PFSK-1 (cell line): Measurements from ENCODE around the gene LENEP.

ENCODE experiments used
- FOXP2 ChIP-seq: optimal IDR thresholded peaks from 2 replicates; pipeline ENCODE3; 2011; ENCODE audit warnings: borderline replicate concordance, control low read depth, inconsistent platforms; ENCODE audit not compliant: insufficient read depth; ENCODE audit errors: extremely low read length, extremely low read depth
- POLR2AphosphoS5 ChIP-seq: IDR thresholded peaks from 2 replicates; pipeline ENCODE4 v1.6.1; 2012; ENCODE audit warnings: low read depth, mild to moderate bottlenecking, control low read depth, low read length, moderate library complexity
- REST ChIP-seq, 2 experiments: IDR thresholded peaks; 2 replicates each; pipeline versions ENCODE4 v1.6.1 to v1.8.0; 2011 to 2012; ENCODE audit warnings: low read depth in 2 of 2, low read length in 2 of 2, control low read depth in 1 of 2, inconsistent platforms in 1 of 2, mild to moderate bottlenecking in 1 of 2, moderate library complexity in 1 of 2; ENCODE audit not compliant: insufficient read depth in 1 of 2
- SIN3A ChIP-seq: IDR thresholded peaks from 2 replicates; pipeline ENCODE4 v1.6.1; 2012; ENCODE audit warnings: mild to moderate bottlenecking, low read length, moderate library complexity, borderline replicate concordance; ENCODE audit not compliant: insufficient read depth
- TAF1 ChIP-seq: IDR thresholded peaks from 2 replicates; pipeline ENCODE4 v1.6.1; 2012; ENCODE audit warnings: low read length, control low read depth, borderline replicate concordance; ENCODE audit not compliant: insufficient read depth

The LENEP gene

GRCh38 chr1:155037851-155038441 is 44.6 kb downstream of the LENEP start:
- no peak for TF ChIP-seq POLR2AphosphoS5
- no peak for TF ChIP-seq SIN3A
- TF ChIP-seq FOXP2: no peak
- no peak for TF ChIP-seq REST (IDR thresholded peaks at IDR 0.05; ENCODE audit: insufficient read depth in 1 of 2, low read depth in 2 of 2, low read length in 2 of 2)
- TF ChIP-seq TAF1: no peak

GRCh38 chr1:155038602-155039307 is 45.4 kb downstream of the LENEP start:
- no peak for TF ChIP-seq POLR2AphosphoS5
- TF ChIP-seq TAF1: no peak
- no peak for TF ChIP-seq REST (IDR thresholded peaks at IDR 0.05; ENCODE audit: insufficient read depth in 1 of 2, low read depth in 2 of 2, low read length in 2 of 2)
- TF ChIP-seq SIN3A: no peak
- TF ChIP-seq FOXP2: no peak

- TF ChIP-seq POLR2AphosphoS5 (no peak), FOXP2 (no peak), TAF1 (no peak), REST (IDR thresholded peaks at IDR 0.05; ENCODE audit: insufficient read depth in 1 of 2, low read depth in 2 of 2, low read length in 2 of 2) (no peak), SIN3A (no peak)
Observed at GRCh38 chr1:155039308-155039669, 45.9 kb downstream of the LENEP start.

- TF ChIP-seq REST (IDR thresholded peaks at IDR 0.05; ENCODE audit: insufficient read depth in 1 of 2, low read depth in 2 of 2, low read length in 2 of 2) (no peak), TAF1 (no peak), POLR2AphosphoS5 (no peak), SIN3A (no peak), FOXP2 (no peak)
Observed at GRCh38 chr1:155040358-155041093, 47.1 kb downstream of the LENEP start.
